GM12891 (cell line): Measurements from ENCODE around the gene CLPTM1.

ENCODE experiments used
- POLR2A ChIP-seq: IDR thresholded peaks from 2 replicates; pipeline ENCODE4 v1.6.1; 2011; ENCODE audit warnings: low read depth, low read length, control low read depth
- POLR2AphosphoS5 ChIP-seq: IDR thresholded peaks from 2 replicates; pipeline ENCODE4 v1.6.1; 2011; ENCODE audit warnings: low read depth, low read length, control low read depth
- POU2F2 ChIP-seq: IDR thresholded peaks from 2 replicates; pipeline ENCODE4 v1.6.1; 2011; ENCODE audit warnings: low read depth, mild to moderate bottlenecking, control low read depth, low read length, moderate library complexity
- SPI1 ChIP-seq: IDR thresholded peaks from 2 replicates; pipeline ENCODE4 v1.6.1; 2011; ENCODE audit warnings: low read depth, low read length, control low read depth
- TAF1 ChIP-seq: IDR thresholded peaks from 2 replicates; pipeline ENCODE4 v1.6.1; 2011; ENCODE audit warnings: low read depth, low read length, control low read depth

DNA sequence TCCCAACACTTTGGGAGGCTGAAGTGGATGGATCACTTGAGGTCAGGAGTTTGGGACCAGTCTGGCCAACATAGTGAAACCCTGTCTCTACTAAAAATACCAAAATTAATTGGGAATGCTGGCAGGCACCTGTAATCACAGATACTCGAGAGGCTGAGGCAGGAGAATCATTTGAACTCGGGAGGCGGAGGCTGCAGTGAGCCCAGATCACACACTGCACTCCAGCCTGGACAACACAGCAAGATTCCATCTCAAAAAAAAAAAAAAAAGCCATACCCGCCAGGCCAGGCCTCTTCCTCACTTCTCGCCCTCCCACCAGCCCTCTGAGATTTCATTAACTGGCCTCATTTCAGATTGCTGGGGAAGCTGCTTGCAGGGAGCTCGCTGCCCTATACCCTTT lies 38.3 kb downstream of the CLPTM1 start:
- TF ChIP-seq POLR2A (no peak), POLR2AphosphoS5 (no peak), SPI1 (no peak), TAF1 (no peak), POU2F2 (no peak)
